MM.1S (cell line): ENCODE measurements around the gene COL4A3.

Experiments used
- DNase-seq: peaks from one replicate; pipeline ENCODE4 v3.0.0-alpha.2; 2015
- H2AFZ ChIP-seq: fragments of 300-600 bp; sonication (generic); 2 replicates; pipeline ENCODE4 v1.6.0; 2016; ENCODE audit warnings: antibody characterized with exemption, low read length
- H3F3A ChIP-seq: fragments of 300-600 bp; sonication (generic); 2 replicates; pipeline ENCODE4 v1.6.1; 2016; ENCODE audit warnings: mild to moderate bottlenecking, antibody characterized with exemption, low read length, moderate library complexity, mixed read lengths; ENCODE audit not compliant: insufficient read depth
- H3K27ac ChIP-seq: fragments of 300-600 bp; sonication (generic); 2 replicates; pipeline ENCODE4 v1.5.1; 2016; ENCODE audit warnings: mild to moderate bottlenecking, low read length
- H3K27me3 ChIP-seq: fragments of 300-600 bp; sonication (generic); replicated peaks from 2 replicates; pipeline ENCODE4 v1.6.0; 2016; ENCODE audit warnings: low read length; ENCODE audit not compliant: insufficient read depth
- H3K36me3 ChIP-seq: fragments of 300-600 bp; sonication (generic); replicated peaks from 2 replicates; pipeline ENCODE4 v1.6.1; 2016; ENCODE audit warnings: mild to moderate bottlenecking, low read length, mixed read lengths; ENCODE audit not compliant: insufficient read depth
- H3K4me1 ChIP-seq: fragments of 300-600 bp; sonication (generic); 2 replicates; pipeline ENCODE4 v1.6.1; 2016; ENCODE audit warnings: low read length, mixed read lengths
- H3K4me2 ChIP-seq: fragments of 300-600 bp; sonication (generic); 2 replicates; pipeline ENCODE4 v1.6.0; 2016; ENCODE audit warnings: low read depth, low read length
- H3K4me3 ChIP-seq: fragments of 300-600 bp; sonication (generic); 2 replicates; pipeline ENCODE4 v1.5.1; 2016; ENCODE audit warnings: low read length, mixed read lengths
- H3K79me2 ChIP-seq: fragments of 300-600 bp; sonication (generic); 2 replicates; pipeline ENCODE4 v1.6.1; 2016; ENCODE audit warnings: mixed run types, low read length, mixed read lengths
- H3K9ac ChIP-seq: fragments of 300-600 bp; sonication (generic); 2 replicates; pipeline ENCODE4 v1.6.1; 2016; ENCODE audit warnings: low read length, mixed read lengths
- H3K9me2 ChIP-seq: fragments of 300-600 bp; sonication (generic); replicated peaks from 2 replicates; pipeline ENCODE4 v1.6.1; 2016; ENCODE audit warnings: mild to moderate bottlenecking, low read length, mixed read lengths; ENCODE audit not compliant: insufficient read depth
- H3K9me3 ChIP-seq: fragments of 300-600 bp; sonication (generic); replicated peaks from 2 replicates; pipeline ENCODE4 v1.6.1; 2016; ENCODE audit warnings: mild to moderate bottlenecking, low read length, mixed read lengths; ENCODE audit not compliant: insufficient read depth
- H4K20me1 ChIP-seq: fragments of 300-600 bp; sonication (generic); 2 replicates; pipeline ENCODE4 v1.6.1; 2016; ENCODE audit warnings: mild to moderate bottlenecking, low read length, moderate library complexity, mixed read lengths; ENCODE audit not compliant: insufficient read depth
- CTCF ChIP-seq: fragments of 300-600 bp; sonication (generic); IDR thresholded peaks from 2 replicates; pipeline ENCODE4 v1.5.1; 2016; ENCODE audit warnings: antibody characterized with exemption, low read length, mixed read lengths
- EZH2 ChIP-seq: fragments of 300-600 bp; sonication (generic); optimal IDR thresholded peaks from 2 replicates; pipeline ENCODE3; 2017; ENCODE audit warnings: low read depth, mild to moderate bottlenecking, antibody characterized with exemption, low read length, mixed read lengths
- EZH2phosphoT487 ChIP-seq: fragments of 300-600 bp; sonication (generic); IDR thresholded peaks from 2 replicates; pipeline ENCODE4 v1.6.1; 2018; ENCODE audit warnings: antibody characterized with exemption, low read length

Gene COL4A3

DNA sequence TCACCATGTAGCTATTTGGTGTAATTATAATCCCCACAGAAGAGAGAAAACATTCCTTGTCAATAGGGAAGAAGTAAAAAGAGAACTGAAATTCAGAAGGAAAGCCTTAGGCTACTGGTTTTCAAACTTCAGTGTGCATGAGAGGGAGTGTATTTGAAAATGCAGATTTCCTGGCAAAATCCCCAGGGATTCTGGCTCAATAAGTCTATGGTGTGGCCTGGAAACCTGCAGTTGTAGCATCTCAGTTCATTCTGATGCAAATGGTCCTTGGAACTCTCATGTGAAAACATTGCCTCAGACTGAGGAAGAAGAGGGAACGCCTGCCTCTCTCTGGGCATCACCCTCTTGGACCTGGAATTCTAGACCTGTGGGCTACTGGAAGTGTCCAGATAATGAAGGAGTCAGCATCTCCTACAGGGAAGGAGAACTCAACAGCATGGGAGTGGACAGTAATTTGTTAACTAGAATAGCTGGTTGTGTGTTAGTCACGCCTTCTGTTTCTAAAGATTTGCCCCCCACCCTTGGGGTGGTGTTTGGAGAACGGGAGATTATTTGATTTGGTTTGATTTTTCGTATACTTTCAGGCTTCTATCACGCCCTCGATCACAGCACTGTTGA is 21.3 kb downstream of the COL4A3 start:
- Histone ChIP-seq H3K79me2 (no peaks in the 10 kb centered on the region), H3K9me3 (no peaks in the 10 kb centered on the region), H2AFZ (no peak overlapping the region), H3K9me2 (no peaks in the 10 kb centered on the region), H3K4me3 (no peak overlapping the region), H3F3A (no peaks in the 10 kb centered on the region), H3K4me1 (peaks cover 5% of the 10 kb centered on the region; the same call in 1 of the 2 replicates), H3K4me2 (no peak overlapping the region), H3K9ac (no peak overlapping the region), H3K36me3 (no peaks in the 10 kb centered on the region), H4K20me1 (no peaks in the 10 kb centered on the region), H3K27me3 (no peaks in the 10 kb centered on the region), H3K27ac (no peak overlapping the region)
- DNase-seq: no peak
- TF ChIP-seq EZH2: no peak
- TF ChIP-seq CTCF: no peak
- TF ChIP-seq EZH2phosphoT487: no peak

GRCh38 chr2:227186751-227187150 is 22.3 kb downstream of the COL4A3 start:
- H3K4me2 ChIP-seq: no peak overlapping the region
- no peak overlapping the region for H3K4me3 ChIP-seq
- no peaks in the 10 kb centered on the region for H3K79me2 ChIP-seq
- H3K9me3 ChIP-seq: no peaks in the 10 kb centered on the region
- DNase-seq: no peak
- H3K9ac ChIP-seq: no peak overlapping the region
- TF ChIP-seq CTCF: no peak
- TF ChIP-seq EZH2phosphoT487: no peak
- no peak for TF ChIP-seq EZH2
- H4K20me1 ChIP-seq: no peaks in the 10 kb centered on the region
- H3F3A ChIP-seq: no peaks in the 10 kb centered on the region
- H3K27me3 ChIP-seq: no peaks in the 10 kb centered on the region
- H3K36me3 ChIP-seq: no peaks in the 10 kb centered on the region
- no peaks in the 10 kb centered on the region for H3K9me2 ChIP-seq
- H3K27ac ChIP-seq: no peak overlapping the region
- peaks cover 7% of the 10 kb centered on the region for H3K4me1 ChIP-seq
- H2AFZ ChIP-seq: no peak overlapping the region

GRCh38 chr2:227188292-227188691 is 23.9 kb downstream of the COL4A3 start:
- no peaks in the 10 kb centered on the region for H3K36me3 ChIP-seq
- H4K20me1 ChIP-seq: no peaks in the 10 kb centered on the region
- no peak overlapping the region for H3K4me3 ChIP-seq
- peaks cover 16% of the 10 kb centered on the region for H3K4me1 ChIP-seq
- H3K4me2 ChIP-seq: peak overlapping the region; percentile 12; the same call in 1 of the 2 replicates
- no peaks in the 10 kb centered on the region for H3K9me3 ChIP-seq
- no peaks in the 10 kb centered on the region for H3K79me2 ChIP-seq
- no peaks in the 10 kb centered on the region for H3K27me3 ChIP-seq
- H3K27ac ChIP-seq: no peak overlapping the region
- no peak for TF ChIP-seq EZH2
- no peak for TF ChIP-seq CTCF
- TF ChIP-seq EZH2phosphoT487: no peak
- H3K9me2 ChIP-seq: no peaks in the 10 kb centered on the region
- H2AFZ ChIP-seq: no peak overlapping the region
- no peak overlapping the region for H3K9ac ChIP-seq
- no peaks in the 10 kb centered on the region for H3F3A ChIP-seq
- DNase-seq: no peak
